Measurements from ENCODE around the gene MARK1.

- TF ChIP-seq NFIC (IDR thresholded peaks at IDR 0.05) (no peak), USF1 (IDR thresholded peaks at IDR 0.05) (no peak), CEBPB (IDR thresholded peaks at IDR 0.05) (no peak), EP300 (IDR thresholded peaks at IDR 0.05; ENCODE audit: borderline replicate concordance) (no peak), CREB1 (IDR thresholded peaks at IDR 0.05; ENCODE audit: low read depth) (no peak), TCF12 (IDR thresholded peaks at IDR 0.05; ENCODE audit: low read depth) (no peak), FOXM1 (IDR thresholded peaks at IDR 0.05; ENCODE audit: borderline replicate concordance, low read depth) (no peak), REST (IDR thresholded peaks at IDR 0.05; ENCODE audit: low read depth) (no peak), YY1 (IDR thresholded peaks at IDR 0.05; ENCODE audit: low read depth) (no peak), ZBTB7A (IDR thresholded peaks at IDR 0.05; ENCODE audit: low read depth) (no peak)
These were observed 114.3 kb downstream of the MARK1 start for GRCh38 chr1:220642285-220642684.

All from Ishikawa (cell line).